Neural cell (in vitro differentiated cells): ENCODE results near the gene CPNE5. TPM values are rescaled to one million over a fixed set of nuclear protein-coding genes. Genes with fewer than 3 reads are reported as not detected.

Experiments
- H2AFZ ChIP-seq: fragments of 200-600, 300-800 bp; sonication (generic), shearing (Covaris generic); 2 replicates; pipeline ENCODE4 v1.6.0; 2014; ENCODE audit warnings: low read depth, mild to moderate bottlenecking, antibody characterized with exemption, low read length, moderate library complexity
- H3F3A ChIP-seq: fragments of 200-600 bp; shearing (Covaris generic); 2 replicates; pipeline ENCODE4 v1.6.1; 2016; ENCODE audit warnings: mild to moderate bottlenecking, moderate library complexity, mixed read lengths, antibody characterized with exemption, low read length; ENCODE audit not compliant: insufficient read depth, poor library complexity, severe bottlenecking
- H3K27ac ChIP-seq: fragments of 200-600, 300-800 bp; sonication (generic), shearing (Covaris generic); 2 replicates; pipeline ENCODE4 v1.5.1; 2014; ENCODE audit warnings: mild to moderate bottlenecking, low read length, moderate library complexity
- H3K27me3 ChIP-seq: fragments of 300-800, 200-600 bp; sonication (generic), shearing (Covaris generic); 2 replicates; pipeline ENCODE4 v1.6.0; 2014; ENCODE audit warnings: mild to moderate bottlenecking, low read depth, low read length, moderate library complexity; ENCODE audit not compliant: insufficient read depth
- H3K36me3 ChIP-seq: fragments of 300-800, 200-600 bp; sonication (generic), shearing (Covaris generic); 2 replicates; pipeline ENCODE4 v1.5.1; 2014; ENCODE audit warnings: mild to moderate bottlenecking, antibody characterized with exemption, low read length, moderate library complexity; ENCODE audit not compliant: insufficient read depth
- H3K4me2 ChIP-seq: fragments of 300-800, 200-600 bp; sonication (generic), shearing (Covaris generic); 2 replicates; pipeline ENCODE4 v1.6.0; 2014; ENCODE audit warnings: mild to moderate bottlenecking, low read length
- H3K4me3 ChIP-seq: fragments of 300-800, 200-600 bp; sonication (generic), shearing (Covaris generic); 2 replicates; pipeline ENCODE4 v1.5.1; 2014; ENCODE audit warnings: mild to moderate bottlenecking, low read length, moderate library complexity
- H3K79me2 ChIP-seq: fragments of 200-600 bp; shearing (Covaris generic); replicated peaks from 2 replicates; pipeline ENCODE4 v1.6.0; 2014; ENCODE audit warnings: mild to moderate bottlenecking, low read length, moderate library complexity; ENCODE audit not compliant: insufficient read depth
- H3K9ac ChIP-seq: fragments of 300-800, 200-600 bp; sonication (generic), shearing (Covaris generic); 2 replicates; pipeline ENCODE4 v1.6.1; 2016; ENCODE audit warnings: mild to moderate bottlenecking, low read length, mixed read lengths
- H3K9me2 ChIP-seq: fragments of 200-600 bp; shearing (Covaris generic); 2 replicates; pipeline ENCODE4 v1.6.1; 2016; ENCODE audit warnings: mild to moderate bottlenecking, low read length, mixed read lengths; ENCODE audit not compliant: insufficient read depth
- H3K9me3 ChIP-seq: fragments of 200-600, 300-800 bp; sonication (generic), shearing (Covaris generic); 2 replicates; pipeline ENCODE4 v1.6.1; 2016; ENCODE audit warnings: mild to moderate bottlenecking, mixed run types, low read length, moderate library complexity, mixed read lengths
- H4K20me1 ChIP-seq: fragments of 200-600 bp; shearing (Covaris generic); 2 replicates; pipeline ENCODE4 v1.6.1; 2016; ENCODE audit warnings: mild to moderate bottlenecking, mixed run types; ENCODE audit not compliant: insufficient read depth
- CTCF ChIP-seq: fragments of 450-650 bp; IDR thresholded peaks from 2 replicates; pipeline ENCODE4 v1.5.1; 2014; ENCODE audit warnings: antibody characterized with exemption, mild to moderate bottlenecking, moderate library complexity; ENCODE audit not compliant: poor library complexity, severe bottlenecking
- EP300 ChIP-seq: fragments of 450-650 bp; conservative IDR thresholded peaks from 2 replicates; pipeline ENCODE4 v1.6.1; 2014; ENCODE audit warnings: antibody characterized with exemption, mild to moderate bottlenecking, moderate library complexity; ENCODE audit not compliant: poor library complexity, severe bottlenecking
- EZH2 ChIP-seq: fragments of 200-600, 300-800 bp; shearing (Covaris generic), sonication (generic); IDR thresholded peaks from 2 replicates; pipeline ENCODE4 v1.6.1; 2014; ENCODE audit warnings: antibody characterized with exemption, low read length, borderline replicate concordance, mild to moderate bottlenecking; ENCODE audit not compliant: insufficient read depth, poor library complexity, severe bottlenecking
- MXI1 ChIP-seq: fragments of 450-650 bp; conservative IDR thresholded peaks from 2 replicates; pipeline ENCODE4 v1.6.1; 2014; ENCODE audit warnings: antibody characterized with exemption, mild to moderate bottlenecking; ENCODE audit not compliant: poor library complexity, severe bottlenecking
- POLR2AphosphoS5 ChIP-seq: IDR thresholded peaks from 2 replicates; pipeline ENCODE4 v1.6.1; 2012
- RAD21 ChIP-seq: fragments of 450-650 bp; conservative IDR thresholded peaks from 2 replicates; pipeline ENCODE4 v1.6.1; 2014; ENCODE audit warnings: antibody characterized with exemption, mild to moderate bottlenecking, moderate library complexity
- REST ChIP-seq: IDR thresholded peaks from 2 replicates; pipeline ENCODE4 v1.6.1; 2012; ENCODE audit warnings: borderline replicate concordance
- SMC3 ChIP-seq: fragments of 450-650 bp; conservative IDR thresholded peaks from 2 replicates; pipeline ENCODE4 v1.6.1; 2014; ENCODE audit warnings: antibody characterized with exemption, mild to moderate bottlenecking, moderate library complexity; ENCODE audit not compliant: poor library complexity
- TAF1 ChIP-seq: IDR thresholded peaks from 2 replicates; pipeline ENCODE4 v1.6.1; 2012; ENCODE audit warnings: low read depth
- polyA plus RNA-seq: library from polyadenylated mRNA; depleted of rRNA; stranded (reverse); fragments of >200 nt; gene quantifications from 2 replicates; pipeline ENCODE4 v1.2.3, GENCODE V29; 2014

Gene CPNE5
- polyA plus RNA-seq, 1 donor from 2014 or later, result 8.7 TPM

- Histone ChIP-seq H2AFZ (no peak overlapping the region), H3K27ac (no peak overlapping the region), H3K4me2 (no peak overlapping the region), H3K27me3 (no peaks in the 10 kb centered on the region), H4K20me1 (no peaks in the 10 kb centered on the region), H3F3A (no peaks in the 10 kb centered on the region), H3K36me3 (no peaks in the 10 kb centered on the region), H3K79me2 (no peaks in the 10 kb centered on the region), H3K4me3 (no peak overlapping the region), H3K9me2 (no peaks in the 10 kb centered on the region), H3K9ac (no peak overlapping the region), H3K9me3 (no peaks in the 10 kb centered on the region)
- TF ChIP-seq SMC3, result no peak
Observed at GRCh38 chr6:36830577-36830976, 8.7 kb downstream of the CPNE5 start.

- H2AFZ ChIP-seq, result no peak overlapping the region
- no peak overlapping the region for H3K4me3 ChIP-seq
- no peak overlapping the region for H3K27ac ChIP-seq
Observed at GRCh38 chr6:36829919-36830544, 9.2 kb downstream of the CPNE5 start.

More at GRCh38 chr6:36829919-36830544, 9.2 kb downstream of the CPNE5 start:
- TF ChIP-seq EZH2, result no peak
- TF ChIP-seq MXI1, result no peak
- TF ChIP-seq RAD21, result no peak
- no peak for TF ChIP-seq POLR2AphosphoS5
- no peak for TF ChIP-seq TAF1
- no peak for TF ChIP-seq SMC3
- TF ChIP-seq EP300, result no peak
- TF ChIP-seq CTCF, result no peak
- no peak for TF ChIP-seq REST
- Histone ChIP-seq H3K9me3 (no peaks in the 10 kb centered on the region), H3K36me3 (no peaks in the 10 kb centered on the region), H3K27me3 (no peaks in the 10 kb centered on the region), H3K9ac (no peak overlapping the region), H4K20me1 (no peaks in the 10 kb centered on the region), H3K79me2 (no peaks in the 10 kb centered on the region), H3F3A (no peaks in the 10 kb centered on the region), H3K9me2 (no peaks in the 10 kb centered on the region), H3K4me2 (no peak overlapping the region)
